BJ (cell line): ENCODE results near the gene HSD11B2. TPM values are rescaled to one million over a fixed set of nuclear protein-coding genes. Genes with fewer than 3 reads are reported as not detected.

Experiments used
- CTCF ChIA-PET: fragments of 350-600 bp; formaldehyde crosslinking; extraction: SDS; loops from one replicate; lab custom pipeline; 2021; ENCODE audit warnings: antibody characterized with exemption, inconsistent platforms; lab: Yijun Ruan, JAX
- POLR2A ChIA-PET: fragments of 300-600 bp; sonication (Branson Sonifier 250); formaldehyde crosslinking; extraction: SDS; loops from one replicate; lab custom pipeline; 2021; ENCODE audit warnings: antibody characterized with exemption; lab: Charles Lee
- DNase-seq: peaks from one replicate; pipeline ENCODE4 v3.0.0-alpha.2; 2011; ENCODE audit warnings: low read depth
- H3K27me3 ChIP-seq: 2 replicates; pipeline ENCODE4 v1.6.0; 2011; ENCODE audit warnings: low read length; ENCODE audit not compliant: control insufficient read depth, insufficient read depth
- H3K36me3 ChIP-seq: 2 replicates; pipeline ENCODE4 v1.5.1; 2011; ENCODE audit warnings: low read length; ENCODE audit not compliant: control insufficient read depth, insufficient read depth
- H3K4me3 ChIP-seq: 2 replicates; pipeline ENCODE4 v1.5.1; 2011; ENCODE audit warnings: low read depth, mild to moderate bottlenecking, control low read depth, low read length
- CTCF ChIP-seq: IDR thresholded peaks from 2 replicates; pipeline ENCODE4 v1.5.1; 2011; ENCODE audit warnings: low read depth, mild to moderate bottlenecking, control low read depth, inconsistent platforms, low read length, moderate library complexity; ENCODE audit not compliant: insufficient read depth
- polyA plus RNA-seq: library from polyadenylated mRNA; depleted of rRNA; stranded (reverse); fragments of >200 nt; gene quantifications from 2 replicates; pipeline ENCODE4 v1.2.3, GENCODE V29; 2011

Gene HSD11B2
- polyA plus RNA-seq, 1 experiment, result 0.07 TPM

GRCh38 chr16:67433131-67433719 is 2.3 kb downstream of the HSD11B2 start:
- ChIA-PET CTCF (interaction anchor here (0.6 to 7.2 kb wide), 4 partner anchors 13 to 91 kb away, joined by 3 to 47 read pairs (median 4); no protein-coding TSS in a partner anchor), POLR2A (no interaction called here)
- Histone ChIP-seq H3K4me3 (no peak overlapping the region), H3K36me3 (no peaks in the 10 kb centered on the region; the same call in none of the 2 replicates), H3K27me3 (peaks cover 14% of the 10 kb centered on the region)
- no peak for DNase-seq
- TF ChIP-seq CTCF, result no peak

- H3K4me3 ChIP-seq, result no peak overlapping the region
These were observed 4.8 kb downstream of the HSD11B2 start for GRCh38 chr16:67435758-67436164.

GRCh38 chr16:67436640-67437193 is 5.8 kb downstream of the HSD11B2 start:
- Histone ChIP-seq H3K36me3 (peaks cover 10% of the 10 kb centered on the region), H3K27me3 (no peaks in the 10 kb centered on the region), H3K4me3 (no peak overlapping the region)
- no peak for DNase-seq
- ChIA-PET CTCF (interaction anchor here (0.8 to 7.2 kb wide), 3 partner anchors 8 to 22 kb away, joined by 3 to 47 read pairs (median 3); no protein-coding TSS in a partner anchor), POLR2A (no interaction called here)
- no peak for TF ChIP-seq CTCF

More at GRCh38 chr16:67435758-67436164, 4.8 kb downstream of the HSD11B2 start:
- no peaks in the 10 kb centered on the region for H3K27me3 ChIP-seq
- ChIA-PET CTCF (interaction anchor here (1.3 to 7.2 kb wide), 2 partner anchors 10 to 20 kb away, joined by 5 to 47 read pairs; no protein-coding TSS in a partner anchor), POLR2A (no interaction called here)
- TF ChIP-seq CTCF, result no peak
- no peak for DNase-seq
- H3K36me3 ChIP-seq, result peaks cover 10% of the 10 kb centered on the region

GRCh38 chr16:67437513-67437912 is 6.6 kb downstream of the HSD11B2 start:
- Histone ChIP-seq H3K27me3 (no peaks in the 10 kb centered on the region), H3K4me3 (no peak overlapping the region), H3K36me3 (peaks cover 10% of the 10 kb centered on the region)
- CTCF ChIA-PET, result no interaction called here
- TF ChIP-seq CTCF, result no peak
- POLR2A ChIA-PET, result no interaction called here
- no peak for DNase-seq

- TF ChIP-seq CTCF, result no peak
- Histone ChIP-seq H3K27me3 (no peaks in the 10 kb centered on the region), H3K4me3 (no peak overlapping the region), H3K36me3 (peaks cover 10% of the 10 kb centered on the region)
- no peak for DNase-seq
- POLR2A ChIA-PET, result no interaction called here
- CTCF ChIA-PET, result interaction anchor here (1.0 to 4.5 kb wide), 3 partner anchors 9 to 28 kb away, joined by 3 to 26 read pairs (median 5); no protein-coding TSS in a partner anchor
These were observed 7.3 kb downstream of the HSD11B2 start for GRCh38 chr16:67438098-67438791.
